Stimulated activated CD4-positive, alpha-beta T cell treated with anti-CD3 and anti-CD28 coated beads, Interleukin-12 subunit alpha, Interleukin-12 subunit beta, amount 100 ng/mL, for 24 hours (primary cell): Measurements from ENCODE around the gene TLR4.

Source experiments
- DNase-seq, 2 experiments: peaks; one replicate each; pipeline ENCODE4 v3.0.0-alpha.2; 2020; ENCODE audit warnings: low read depth in 2 of 2

TLR4 gene

DNA sequence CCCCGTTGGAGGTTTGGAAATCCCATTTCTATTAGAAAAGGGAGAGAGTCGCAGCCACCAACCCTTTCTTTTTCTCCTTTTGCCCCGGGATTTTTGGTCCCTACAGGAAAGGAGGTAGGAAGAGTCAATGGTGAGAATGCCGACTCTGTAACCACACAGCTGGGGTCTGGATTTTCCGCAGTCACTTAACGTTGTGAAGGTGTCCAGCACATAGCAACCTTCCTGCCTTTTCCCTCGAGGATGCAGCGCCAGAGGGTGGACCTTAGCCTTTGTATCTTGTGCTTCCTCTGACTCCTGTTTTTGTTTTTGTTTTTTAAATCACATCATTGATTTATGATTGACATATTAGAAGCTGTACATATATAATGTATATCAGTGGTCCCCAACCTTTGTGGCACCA, 41.4 kb downstream of the TLR4 start:
- DNase-seq: no peak

DNA sequence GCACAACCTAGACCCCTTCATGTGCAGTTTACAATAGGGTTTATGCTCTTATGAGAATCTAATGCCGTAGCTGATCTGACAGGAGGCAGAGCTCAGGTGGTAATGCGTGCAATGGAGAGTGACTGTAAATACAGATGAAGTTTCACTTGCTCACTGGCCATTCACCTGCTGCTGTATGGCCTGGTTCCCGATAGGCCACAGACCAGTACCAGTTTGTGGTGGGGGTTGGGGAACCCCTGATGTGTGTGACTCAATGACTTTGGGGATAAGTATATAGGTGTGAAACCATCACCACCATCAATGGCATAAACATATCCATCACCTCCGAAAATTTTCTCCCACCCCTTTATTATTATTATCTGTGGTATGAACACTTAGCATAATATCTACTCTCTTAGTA, 42.1 kb downstream of the TLR4 start:
- DNase-seq: no peak

DNA sequence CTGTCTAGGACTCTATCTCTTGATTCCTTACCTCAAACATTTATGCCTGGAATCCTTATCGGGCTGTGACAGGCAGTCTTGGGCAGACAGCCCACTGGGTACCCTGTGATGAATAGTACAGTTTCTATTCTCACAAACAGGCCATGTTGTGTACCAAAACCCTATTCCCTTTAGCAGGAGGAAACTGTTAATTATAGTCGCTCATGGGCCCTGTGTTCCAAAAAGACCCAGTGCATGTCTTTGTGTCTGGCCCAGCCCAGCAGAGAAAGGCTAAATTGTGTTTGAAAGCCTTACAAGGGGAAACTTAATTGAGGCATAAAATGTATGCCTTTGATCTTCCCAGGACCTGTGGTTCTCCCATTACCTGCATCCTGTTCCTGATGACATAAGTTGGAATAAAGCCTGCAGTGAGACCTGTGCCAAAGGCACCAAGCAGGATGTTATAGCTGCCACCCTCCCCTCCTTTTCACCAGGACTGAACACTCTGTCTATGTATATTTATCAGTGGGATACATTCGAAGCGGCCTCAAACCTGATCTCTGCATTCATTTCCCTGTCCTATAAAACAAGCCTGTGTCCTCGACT, 43.3 kb downstream of the TLR4 start:
- DNase-seq: no peak

DNA sequence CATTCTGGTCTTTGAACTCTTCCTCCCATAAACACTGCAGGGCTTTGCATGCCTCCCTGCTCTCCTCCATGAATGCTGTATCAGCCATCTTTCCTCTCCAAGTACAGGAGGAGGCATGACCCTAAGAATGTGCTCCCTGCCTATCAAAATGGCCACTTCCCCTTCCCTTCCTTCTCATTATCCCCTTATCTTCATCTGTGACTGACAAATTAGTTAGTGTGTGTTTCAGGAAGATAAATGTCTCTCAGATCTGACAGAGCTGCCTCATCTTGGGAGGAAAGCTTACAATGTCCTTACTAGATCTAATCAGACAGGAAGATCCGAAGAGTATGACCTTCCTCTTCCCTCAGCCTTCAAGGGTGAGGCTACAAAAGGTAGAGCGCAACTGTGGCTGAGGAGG, 46.2 kb downstream of the TLR4 start:
- no peak for DNase-seq

DNA sequence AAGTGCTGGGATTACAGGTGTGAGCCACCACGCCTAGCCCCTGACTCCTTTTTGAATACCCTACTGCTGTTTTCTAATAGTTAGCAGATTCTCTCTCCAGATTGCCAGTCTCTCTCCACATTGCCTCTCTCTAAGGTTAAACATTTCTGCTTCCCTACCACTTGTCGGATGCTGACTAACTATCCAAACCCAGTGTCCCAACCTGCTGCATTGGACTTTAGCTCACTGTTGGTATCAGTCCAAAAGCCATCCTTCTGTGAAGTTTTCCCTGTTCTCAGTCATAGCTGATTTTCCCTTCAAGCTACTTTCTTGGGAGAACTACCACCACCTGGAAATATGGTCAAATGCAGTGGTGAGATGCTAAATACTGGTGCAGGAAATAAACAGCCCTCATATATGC, 48.7 kb downstream of the TLR4 start:
- no peak for DNase-seq

DNA sequence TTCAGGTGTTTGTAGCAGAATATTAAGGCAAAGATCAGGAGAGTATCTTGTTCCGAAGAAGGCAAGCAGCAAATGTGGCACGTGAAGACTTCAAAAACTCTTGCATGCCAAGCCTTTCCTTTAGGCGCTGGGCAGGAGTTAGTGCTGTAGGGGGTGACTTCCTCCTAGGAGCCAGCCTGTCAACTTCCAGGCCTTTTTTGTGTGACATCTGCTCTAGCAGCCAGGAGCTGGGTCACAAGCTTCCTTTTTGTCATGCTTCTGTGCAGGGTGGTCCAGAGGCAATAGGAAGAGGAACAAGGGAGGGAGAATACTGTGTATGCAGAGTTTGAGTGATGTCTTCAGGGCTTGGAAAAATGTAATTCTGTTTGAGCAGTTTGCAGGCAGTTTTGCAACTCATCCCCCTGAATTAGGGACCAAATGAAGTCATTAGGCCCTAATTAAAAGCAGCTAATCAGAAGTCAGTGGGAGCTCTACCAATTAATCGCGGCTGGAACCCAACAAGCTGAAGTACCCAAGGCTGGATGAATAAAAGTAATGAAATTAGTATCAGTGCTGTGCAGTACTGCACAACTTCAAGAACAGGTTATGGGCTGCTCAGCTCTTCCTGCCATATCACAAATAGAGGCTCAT, 53.5 kb downstream of the TLR4 start:
- no peak for DNase-seq

DNA sequence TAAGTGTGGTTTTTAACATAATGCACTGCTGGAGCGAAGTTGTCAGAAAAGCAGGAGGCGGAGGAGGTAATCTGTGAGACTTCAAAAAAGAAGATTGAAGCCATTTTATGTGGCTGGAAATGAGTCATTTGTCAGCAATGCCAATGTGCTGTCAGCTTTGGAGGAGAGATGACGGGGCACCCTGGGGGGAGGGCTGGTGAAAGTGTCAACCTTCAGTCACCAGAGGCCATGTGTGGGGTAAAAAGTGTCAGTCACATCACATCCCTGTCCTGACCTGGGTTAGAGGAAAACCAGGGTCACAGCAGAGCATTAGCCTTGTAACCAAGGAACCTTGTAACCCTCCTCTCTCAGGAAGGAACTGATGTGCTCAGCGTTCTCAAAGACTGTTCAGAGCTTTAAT, 59.1 kb downstream of the TLR4 start:
- no peak for DNase-seq

DNA sequence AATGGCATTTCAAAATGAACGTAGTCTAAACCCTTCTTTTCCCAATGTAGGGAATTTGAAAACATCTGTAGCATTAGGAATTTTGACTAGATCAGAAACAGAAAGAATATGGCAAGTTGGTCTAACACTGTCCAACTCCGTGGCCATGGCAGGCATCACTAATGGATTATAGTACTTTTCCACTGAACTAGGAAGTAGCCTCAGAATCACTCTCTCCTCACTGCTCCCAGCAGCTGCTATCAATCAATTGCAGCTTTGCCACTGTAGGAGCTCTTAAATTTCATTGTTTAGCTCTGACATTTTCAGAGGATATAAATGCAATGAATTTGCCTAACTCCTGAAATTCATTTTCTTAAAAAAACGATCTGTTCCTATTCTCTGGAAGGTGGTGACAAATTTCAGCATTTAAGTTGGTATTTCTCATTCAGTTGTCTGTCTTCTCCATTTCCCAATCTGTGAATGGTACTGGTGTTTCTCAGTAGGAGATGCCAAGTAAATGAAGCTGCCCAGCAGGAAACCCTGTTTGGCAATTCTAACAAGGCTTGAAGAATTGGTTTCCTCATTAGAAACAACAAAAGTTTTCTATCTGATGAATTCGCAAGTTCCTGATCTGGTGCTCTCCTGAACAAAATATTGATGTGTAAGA, 64.7 kb downstream of the TLR4 start:
- DNase-seq: no peak

DNA sequence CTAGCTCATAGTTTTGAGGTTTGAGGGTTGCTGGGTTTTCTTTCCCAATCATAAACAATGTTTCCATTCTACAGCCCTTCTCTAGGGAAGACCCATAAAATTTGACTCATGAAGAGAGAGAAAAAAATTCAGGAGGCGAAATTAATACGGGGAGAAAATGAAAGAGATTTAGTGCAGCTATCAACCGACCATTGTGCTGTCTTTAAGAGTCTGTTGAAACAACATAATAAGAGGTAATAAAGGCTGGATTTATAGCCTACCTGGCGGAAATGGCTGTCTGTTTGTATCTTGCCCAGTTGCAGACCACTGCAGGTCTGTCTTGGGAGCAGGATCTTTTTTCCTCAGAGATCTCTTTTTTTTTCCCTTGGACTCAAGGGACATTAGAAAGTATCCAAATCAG, 66.9 kb downstream of the TLR4 start:
- no peak for DNase-seq

DNA sequence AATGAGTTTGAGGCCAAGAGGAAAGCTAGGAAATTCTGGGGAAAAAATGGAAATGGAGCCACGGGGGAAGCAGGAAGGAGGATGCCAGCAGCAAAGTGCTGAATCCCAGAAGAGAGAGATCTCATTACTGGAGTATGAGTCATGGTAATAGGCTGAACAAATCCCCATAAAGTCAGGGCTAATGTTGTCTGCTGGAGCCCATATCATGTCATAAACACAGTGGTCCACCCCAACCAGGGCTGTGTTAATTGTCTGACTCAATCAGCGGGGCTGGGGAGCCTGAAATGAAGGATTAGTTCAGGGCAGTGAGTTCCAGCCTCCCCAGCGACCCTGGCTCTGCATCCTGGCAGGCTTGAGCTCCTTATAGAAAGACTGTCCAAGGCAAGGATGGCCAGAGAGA, 68.8 kb downstream of the TLR4 start:
- no peak for DNase-seq
